OCI-LY3 (cell line): ENCODE results near the gene PID1.

Source experiments
- H2AFZ ChIP-seq: fragments of 200-600, 300-600 bp; shearing (Covaris generic); 2 replicates; pipeline ENCODE4 v1.6.0; 2014; ENCODE audit warnings: antibody characterized with exemption, low read depth, low read length
- H3K27ac ChIP-seq: fragments of 200-600, 300-600 bp; sonication (generic); 2 replicates; pipeline ENCODE4 v1.5.1; 2014; ENCODE audit warnings: mild to moderate bottlenecking, low read length, moderate library complexity, mixed read lengths
- H3K27me3 ChIP-seq: fragments of 200-600, 300-600 bp; sonication (generic); 2 replicates; pipeline ENCODE4 v1.6.1; 2014; ENCODE audit warnings: low read depth, low read length, mixed read lengths
- H3K36me3 ChIP-seq: fragments of 200-600, 300-600 bp; sonication (generic); replicated peaks from 2 replicates; pipeline ENCODE3; 2014; ENCODE audit warnings: low read depth, low read length, mixed read lengths
- H3K4me1 ChIP-seq: fragments of 300-600, 200-600 bp; sonication (generic); 2 replicates; pipeline ENCODE4 v1.6.1; 2014; ENCODE audit warnings: low read length, mixed read lengths
- H3K4me2 ChIP-seq: fragments of 200-600, 300-600 bp; sonication (generic); 2 replicates; pipeline ENCODE4 v1.6.1; 2014; ENCODE audit warnings: low read length, mixed read lengths
- H3K4me3 ChIP-seq: fragments of 300-600, 200-600 bp; sonication (generic); 2 replicates; pipeline ENCODE4 v1.5.1; 2014; ENCODE audit warnings: antibody characterized with exemption, mild to moderate bottlenecking, low read length, moderate library complexity
- H3K79me2 ChIP-seq: fragments of 300-600, 200-600 bp; shearing (Covaris generic); 2 replicates; pipeline ENCODE4 v1.6.1; 2014; ENCODE audit warnings: mild to moderate bottlenecking, low read length, mixed read lengths
- H3K9ac ChIP-seq: fragments of 300-600, 200-600 bp; shearing (Covaris generic); 2 replicates; pipeline ENCODE4 v1.6.0; 2014; ENCODE audit warnings: mild to moderate bottlenecking, low read length, moderate library complexity
- H3K9me3 ChIP-seq: fragments of 200-600, 300-600 bp; shearing (Covaris generic); 2 replicates; pipeline ENCODE4 v1.6.1; 2014; ENCODE audit warnings: low read length, mixed read lengths; ENCODE audit not compliant: insufficient read depth
- H4K20me1 ChIP-seq: fragments of 200-600, 300-600 bp; sonication (generic); 2 replicates; pipeline ENCODE4 v1.6.1; 2016; ENCODE audit warnings: low read length, mixed read lengths; ENCODE audit not compliant: insufficient read depth
- CTCF ChIP-seq: fragments of 200-600, 300-600 bp; sonication (generic); IDR thresholded peaks from 2 replicates; pipeline ENCODE4 v1.5.1; 2014; ENCODE audit warnings: antibody characterized with exemption, low read length, low read depth
- EZH2phosphoT487 ChIP-seq: fragments of 200-600 bp; shearing (Covaris generic); IDR thresholded peaks from 2 replicates; pipeline ENCODE4 v1.6.1; 2018; ENCODE audit warnings: antibody characterized with exemption, mixed run types, low read depth

The PID1 gene

DNA sequence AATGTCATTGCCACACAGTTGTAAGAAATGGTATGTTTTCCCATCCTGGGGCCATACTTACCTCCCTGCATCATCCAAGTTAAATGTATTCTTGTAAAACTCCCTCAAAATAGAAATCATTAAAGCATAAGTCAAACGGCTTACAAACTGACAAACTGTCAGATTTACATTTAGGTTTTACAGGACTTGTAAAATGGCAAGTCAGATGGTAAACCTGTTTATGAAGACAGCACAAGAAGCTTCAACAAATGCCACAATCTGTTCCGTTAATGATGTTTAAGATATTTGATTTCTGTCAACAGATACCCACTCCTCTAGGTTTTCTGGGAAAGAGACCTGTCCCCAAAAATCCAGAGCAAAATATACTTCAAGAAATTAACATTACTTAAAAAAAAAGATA is 197.2 kb downstream of the PID1 start:
- no peak overlapping the region for H3K4me2 ChIP-seq
- no peak overlapping the region for H3K27ac ChIP-seq
- TF ChIP-seq CTCF (no peak), EZH2phosphoT487 (no peak)
- no peak overlapping the region for H3K9ac ChIP-seq
- H3K36me3 ChIP-seq, result no peaks in the 10 kb centered on the region
- H3K4me3 ChIP-seq, result no peak overlapping the region
- H3K27me3 ChIP-seq, result no peaks in the 10 kb centered on the region
- no peaks in the 10 kb centered on the region for H4K20me1 ChIP-seq
- H2AFZ ChIP-seq, result no peak overlapping the region
- no peaks in the 10 kb centered on the region for H3K4me1 ChIP-seq
- no peaks in the 10 kb centered on the region for H3K79me2 ChIP-seq
- no peaks in the 10 kb centered on the region for H3K9me3 ChIP-seq

GRCh38 chr2:229071292-229071976 is 199.7 kb downstream of the PID1 start:
- Histone ChIP-seq H3K27me3 (no peaks in the 10 kb centered on the region), H3K4me1 (no peaks in the 10 kb centered on the region), H3K9ac (no peak overlapping the region), H2AFZ (no peak overlapping the region), H3K4me2 (no peak overlapping the region), H3K36me3 (no peaks in the 10 kb centered on the region), H4K20me1 (no peaks in the 10 kb centered on the region), H3K9me3 (no peaks in the 10 kb centered on the region), H3K4me3 (no peak overlapping the region), H3K27ac (no peak overlapping the region), H3K79me2 (no peaks in the 10 kb centered on the region)
- TF ChIP-seq CTCF (no peak), EZH2phosphoT487 (no peak)

GRCh38 chr2:229066121-229066715 is 204.9 kb downstream of the PID1 start:
- H3K79me2 ChIP-seq, result no peaks in the 10 kb centered on the region
- H3K9ac ChIP-seq, result no peak overlapping the region
- no peak overlapping the region for H3K27ac ChIP-seq
- H3K4me1 ChIP-seq, result no peaks in the 10 kb centered on the region
- TF ChIP-seq CTCF (no peak), EZH2phosphoT487 (no peak)
- no peak overlapping the region for H3K4me3 ChIP-seq
- H4K20me1 ChIP-seq, result no peaks in the 10 kb centered on the region
- no peak overlapping the region for H2AFZ ChIP-seq
- no peak overlapping the region for H3K4me2 ChIP-seq
- no peaks in the 10 kb centered on the region for H3K27me3 ChIP-seq
- no peaks in the 10 kb centered on the region for H3K9me3 ChIP-seq
- no peaks in the 10 kb centered on the region for H3K36me3 ChIP-seq

DNA sequence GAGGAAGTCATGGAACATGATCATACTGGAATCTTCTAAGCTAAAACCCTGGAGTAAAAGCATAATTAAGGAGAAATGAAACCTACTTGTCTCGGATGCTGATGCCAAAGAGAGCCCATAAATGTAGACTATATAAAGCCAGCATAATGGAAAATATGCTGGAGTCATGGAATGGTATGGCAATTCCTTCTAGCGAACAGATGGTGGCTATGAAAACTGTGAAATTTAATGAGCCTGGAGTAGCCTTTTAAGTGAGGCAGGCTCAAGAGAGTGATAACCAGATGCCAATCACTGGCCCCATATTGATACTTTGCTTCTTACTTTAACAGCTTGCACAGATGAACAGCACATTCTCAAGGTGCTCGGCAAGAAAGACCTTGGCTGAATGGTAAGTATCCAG is 206.3 kb downstream of the PID1 start:
- Histone ChIP-seq H4K20me1 (no peaks in the 10 kb centered on the region), H2AFZ (no peak overlapping the region), H3K27me3 (no peaks in the 10 kb centered on the region), H3K79me2 (no peaks in the 10 kb centered on the region), H3K4me2 (no peak overlapping the region), H3K9ac (no peak overlapping the region), H3K36me3 (no peaks in the 10 kb centered on the region), H3K9me3 (no peaks in the 10 kb centered on the region), H3K27ac (no peak overlapping the region), H3K4me1 (no peaks in the 10 kb centered on the region), H3K4me3 (no peak overlapping the region)
- TF ChIP-seq CTCF, result no peak
- no peak for TF ChIP-seq EZH2phosphoT487
